Endothelial cell of umbilical vein (primary cell): Measurements from ENCODE around the gene NR2E1.

ENCODE experiments used
- EZH2 ChIP-seq: IDR thresholded peaks from 2 replicates; pipeline ENCODE4 v1.6.1; 2012; ENCODE audit warnings: borderline replicate concordance, low read depth, mild to moderate bottlenecking, moderate library complexity, low read length, inconsistent platforms; ENCODE audit not compliant: severe bottlenecking
- FOS ChIP-seq: IDR thresholded peaks from 2 replicates; pipeline ENCODE4 v1.6.1; 2011; ENCODE audit warnings: mild to moderate bottlenecking, low read length, moderate library complexity, borderline replicate concordance; ENCODE audit not compliant: insufficient read depth
- GATA2 ChIP-seq: IDR thresholded peaks from 2 replicates; pipeline ENCODE4 v1.7.0; 2011; ENCODE audit warnings: low read depth, mild to moderate bottlenecking, moderate library complexity, mixed read lengths, low read length; ENCODE audit not compliant: insufficient read length, insufficient read depth
- JUN ChIP-seq: IDR thresholded peaks from 2 replicates; pipeline ENCODE4 v1.6.1; 2011; ENCODE audit warnings: borderline replicate concordance, low read depth; ENCODE audit not compliant: insufficient read length, insufficient read depth
- MAX ChIP-seq: IDR thresholded peaks from 2 replicates; pipeline ENCODE4 v1.6.1; 2011; ENCODE audit not compliant: insufficient read depth, insufficient read length
- MYC ChIP-seq: IDR thresholded peaks from one replicate; pipeline ENCODE4 v1.6.1; 2011; ENCODE audit warnings: mild to moderate bottlenecking, low read depth, low read length
- POLR2A ChIP-seq: IDR thresholded peaks from 2 replicates; pipeline ENCODE4 v1.6.1; 2012; ENCODE audit warnings: low read depth, mild to moderate bottlenecking, control low read depth, low read length
- POLR2AphosphoS5 ChIP-seq: IDR thresholded peaks from 2 replicates; pipeline ENCODE4 v1.6.1; 2012; ENCODE audit warnings: low read depth, mild to moderate bottlenecking, control low read depth, low read length, moderate library complexity; ENCODE audit not compliant: insufficient read depth
- TF ChIP-seq, protein P1 (sequence below), 2 donors: IDR thresholded peaks; 1 replicate in 1 of 2; 2 replicates in 1 of 2; pipeline ENCODE4 v1.5.1; 2011; ENCODE audit warnings: low read length in 2 of 2, mild to moderate bottlenecking in 2 of 2, moderate library complexity in 2 of 2, control low read depth in 1 of 2, inconsistent platforms in 1 of 2, low read depth in 1 of 2; ENCODE audit not compliant: insufficient read depth in 1 of 2; ENCODE audit errors: extremely low read depth in 1 of 2

DNA sequence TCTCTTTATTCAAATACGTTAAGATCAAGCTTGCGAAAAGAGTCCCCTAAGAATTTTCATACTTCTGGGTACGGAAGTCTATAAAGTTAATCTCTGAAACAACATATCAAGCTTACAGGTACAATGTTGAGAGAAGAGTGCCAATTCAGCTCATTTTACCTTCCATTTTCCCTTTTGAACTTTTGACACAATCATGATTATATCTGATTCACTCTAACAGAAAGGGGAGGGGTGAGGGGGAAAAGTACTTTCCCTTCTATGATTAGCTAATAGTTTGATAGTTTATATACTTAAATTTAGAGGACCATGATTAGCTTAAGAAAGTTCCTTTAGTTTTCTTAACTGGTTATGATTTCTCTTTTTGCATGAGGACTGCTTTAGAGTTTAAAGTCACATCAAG lies 61.5 kb downstream of the NR2E1 start:
- TF ChIP-seq, protein P1, sequence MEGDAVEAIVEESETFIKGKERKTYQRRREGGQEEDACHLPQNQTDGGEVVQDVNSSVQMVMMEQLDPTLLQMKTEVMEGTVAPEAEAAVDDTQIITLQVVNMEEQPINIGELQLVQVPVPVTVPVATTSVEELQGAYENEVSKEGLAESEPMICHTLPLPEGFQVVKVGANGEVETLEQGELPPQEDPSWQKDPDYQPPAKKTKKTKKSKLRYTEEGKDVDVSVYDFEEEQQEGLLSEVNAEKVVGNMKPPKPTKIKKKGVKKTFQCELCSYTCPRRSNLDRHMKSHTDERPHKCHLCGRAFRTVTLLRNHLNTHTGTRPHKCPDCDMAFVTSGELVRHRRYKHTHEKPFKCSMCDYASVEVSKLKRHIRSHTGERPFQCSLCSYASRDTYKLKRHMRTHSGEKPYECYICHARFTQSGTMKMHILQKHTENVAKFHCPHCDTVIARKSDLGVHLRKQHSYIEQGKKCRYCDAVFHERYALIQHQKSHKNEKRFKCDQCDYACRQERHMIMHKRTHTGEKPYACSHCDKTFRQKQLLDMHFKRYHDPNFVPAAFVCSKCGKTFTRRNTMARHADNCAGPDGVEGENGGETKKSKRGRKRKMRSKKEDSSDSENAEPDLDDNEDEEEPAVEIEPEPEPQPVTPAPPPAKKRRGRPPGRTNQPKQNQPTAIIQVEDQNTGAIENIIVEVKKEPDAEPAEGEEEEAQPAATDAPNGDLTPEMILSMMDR (IDR thresholded peaks at IDR 0.05; ENCODE audit: extremely low read depth in 1 of 2, insufficient read depth in 1 of 2, low read depth in 1 of 2, low read length in 2 of 2): no peak
- TF ChIP-seq GATA2 (no peak), MYC (no peak), EZH2 (no peak), MAX (no peak), POLR2AphosphoS5 (no peak), POLR2A (no peak), FOS (no peak), JUN (no peak)
